NCI-H146 treated with DMSO at 0.1 percent for 48 hours (cell line): ENCODE results near the gene LGALSL.

ENCODE experiments used
- DNase-seq: peaks from one replicate; lab custom pipeline; 2025; ENCODE audit not compliant: unreplicated experiment; lab: John Stamatoyannopoulos, UW

The LGALSL gene

GRCh38 chr2:64492272-64492671 is 38.3 kb downstream of the LGALSL start:
- no peak for DNase-seq

- DNase-seq: no peak
Measured at GRCh38 chr2:64492821-64493220, 38.9 kb downstream of the LGALSL start.

- DNase-seq: peak; percentile 66
Measured at GRCh38 chr2:64493788-64494187, 39.8 kb downstream of the LGALSL start.

- no peak for DNase-seq
Measured at GRCh38 chr2:64498438-64498837, 44.5 kb downstream of the LGALSL start.

GRCh38 chr2:64500549-64500948 is 46.6 kb downstream of the LGALSL start:
- DNase-seq: no peak

- DNase-seq: no peak
Measured at GRCh38 chr2:64501946-64502345, 48.0 kb downstream of the LGALSL start.

- no peak for DNase-seq
Measured at GRCh38 chr2:64502860-64503259, 48.9 kb downstream of the LGALSL start.

- no peak for DNase-seq
Measured at GRCh38 chr2:64504774-64505720, 51.1 kb downstream of the LGALSL start.

- DNase-seq: no peak
Measured at GRCh38 chr2:64506686-64507085, 52.7 kb downstream of the LGALSL start.
